HFF-Myc (cell line): ENCODE results near the gene MREG.
"Not testable (repeated sequence)": the region's sequence is repeated elsewhere in the genome, so short reads cannot be mapped to it uniquely, and the experiment has no call there.

Experiments
- DNase-seq: peaks from one replicate; pipeline ENCODE4 v3.0.0-alpha.2; 2011; ENCODE audit warnings: low read depth; ENCODE audit errors: extremely low read depth
- H3K4me3 ChIP-seq: replicated peaks from 2 replicates; pipeline ENCODE4 v1.5.1; 2011; ENCODE audit warnings: low read depth, mild to moderate bottlenecking, control low read depth, low read length
- TF ChIP-seq, protein P1 (sequence below): IDR thresholded peaks from 2 replicates; pipeline ENCODE4 v1.5.1; 2012; ENCODE audit warnings: mild to moderate bottlenecking, low read depth, low read length, control low read depth; ENCODE audit errors: missing control alignments

The MREG gene

GRCh38 chr2:216014986-216015385, 1.6 kb upstream of the MREG start:
- no peak overlapping the region for H3K4me3 ChIP-seq
- TF ChIP-seq, protein P1, sequence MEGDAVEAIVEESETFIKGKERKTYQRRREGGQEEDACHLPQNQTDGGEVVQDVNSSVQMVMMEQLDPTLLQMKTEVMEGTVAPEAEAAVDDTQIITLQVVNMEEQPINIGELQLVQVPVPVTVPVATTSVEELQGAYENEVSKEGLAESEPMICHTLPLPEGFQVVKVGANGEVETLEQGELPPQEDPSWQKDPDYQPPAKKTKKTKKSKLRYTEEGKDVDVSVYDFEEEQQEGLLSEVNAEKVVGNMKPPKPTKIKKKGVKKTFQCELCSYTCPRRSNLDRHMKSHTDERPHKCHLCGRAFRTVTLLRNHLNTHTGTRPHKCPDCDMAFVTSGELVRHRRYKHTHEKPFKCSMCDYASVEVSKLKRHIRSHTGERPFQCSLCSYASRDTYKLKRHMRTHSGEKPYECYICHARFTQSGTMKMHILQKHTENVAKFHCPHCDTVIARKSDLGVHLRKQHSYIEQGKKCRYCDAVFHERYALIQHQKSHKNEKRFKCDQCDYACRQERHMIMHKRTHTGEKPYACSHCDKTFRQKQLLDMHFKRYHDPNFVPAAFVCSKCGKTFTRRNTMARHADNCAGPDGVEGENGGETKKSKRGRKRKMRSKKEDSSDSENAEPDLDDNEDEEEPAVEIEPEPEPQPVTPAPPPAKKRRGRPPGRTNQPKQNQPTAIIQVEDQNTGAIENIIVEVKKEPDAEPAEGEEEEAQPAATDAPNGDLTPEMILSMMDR = no peak
- no peak for DNase-seq

DNA sequence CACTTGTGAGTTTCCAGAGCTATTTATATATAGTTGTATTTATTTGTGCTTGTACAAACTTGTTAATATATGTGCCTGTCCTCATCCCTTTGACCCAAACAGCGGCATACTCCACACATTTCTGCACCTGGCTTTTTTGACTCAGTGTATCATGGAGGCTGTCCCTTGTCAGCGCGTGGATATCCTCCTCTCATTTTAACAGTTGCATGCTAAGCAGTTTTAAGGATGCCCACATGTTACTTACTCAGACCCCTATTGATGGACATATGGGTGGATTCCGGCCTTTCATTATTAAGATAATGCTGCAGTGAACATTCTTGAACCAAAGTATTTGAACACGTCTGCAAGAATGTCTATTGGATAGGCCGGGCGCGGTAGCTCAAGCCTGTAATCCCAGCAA, 655 bp upstream of the MREG start:
- no peak for DNase-seq
- peak overlapping the region; percentile 61; the same call in 1 of the 2 replicates for H3K4me3 ChIP-seq
- TF ChIP-seq, protein P1 = no peak

DNA sequence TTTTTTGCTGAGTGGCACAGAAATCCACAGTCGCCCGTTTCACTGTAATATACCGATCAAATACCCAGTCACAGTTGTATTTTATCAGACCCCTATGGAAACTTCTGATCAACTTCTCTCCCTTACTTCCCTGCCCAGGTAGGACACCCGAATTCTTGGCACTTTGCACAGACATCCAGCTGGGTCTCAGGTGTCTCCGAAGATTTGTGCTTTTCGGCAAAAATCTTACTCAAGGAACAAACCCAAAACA, 596 bp downstream of the MREG start:
- peak overlapping the region; percentile 61 for H3K4me3 ChIP-seq
- TF ChIP-seq, protein P1 = no peak
- DNase-seq = no peak

DNA sequence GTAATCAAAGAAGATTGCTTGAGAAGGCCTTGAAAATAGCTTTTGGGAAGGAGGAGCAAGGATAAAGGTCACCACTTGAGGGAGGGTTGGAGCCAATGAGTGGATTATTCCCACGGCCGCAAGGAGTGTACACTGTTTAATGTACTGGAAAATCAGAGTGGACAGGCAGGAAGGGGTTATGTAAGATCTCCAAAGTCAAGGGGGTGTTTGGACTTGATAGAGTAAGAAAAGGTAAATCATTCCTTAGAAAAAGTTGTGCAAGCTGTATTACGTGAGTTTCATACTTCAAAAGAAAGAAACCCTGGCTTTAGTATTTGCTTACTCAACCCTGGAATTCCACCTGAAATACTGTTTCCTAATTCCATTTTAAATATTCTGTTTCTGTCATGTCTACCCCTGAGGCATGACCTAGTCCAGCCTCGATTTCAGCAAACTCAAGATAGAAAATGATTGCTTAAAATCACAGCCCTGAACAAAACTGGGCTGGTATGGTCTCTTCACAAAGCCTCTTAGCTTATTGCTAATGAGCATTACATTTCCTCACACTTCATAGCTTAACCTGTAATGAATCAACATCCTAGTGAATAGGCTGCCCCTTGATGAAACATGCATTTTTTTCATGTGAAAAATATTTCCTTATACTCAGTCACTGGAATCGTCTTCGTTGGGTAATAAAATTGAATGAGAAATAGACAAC, 1.1 kb downstream of the MREG start:
- no peak for DNase-seq
- peak overlapping the region; percentile 61 for H3K4me3 ChIP-seq
- TF ChIP-seq, protein P1 = no peak

DNA sequence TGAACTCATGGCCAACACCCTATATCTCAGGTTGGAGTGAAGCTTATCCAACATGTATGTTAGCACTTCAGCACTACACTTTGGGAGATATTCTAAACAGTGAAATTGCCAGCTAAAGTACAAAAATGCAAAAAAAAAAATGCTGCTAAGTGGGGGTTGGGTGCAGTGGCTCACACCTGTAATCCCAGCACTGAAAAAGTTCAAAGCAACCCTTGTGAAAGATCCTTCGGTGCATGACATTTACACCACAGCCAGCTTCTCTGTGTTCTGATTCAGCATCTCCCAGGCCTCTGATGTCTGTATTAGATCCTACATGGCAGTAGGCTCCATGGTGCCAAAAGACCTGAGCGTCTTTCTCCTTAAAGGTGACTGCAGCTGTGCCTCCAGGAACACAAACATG, 4.1 kb downstream of the MREG start:
- H3K4me3 ChIP-seq, DNase-seq: not testable (repeated sequence)

DNA sequence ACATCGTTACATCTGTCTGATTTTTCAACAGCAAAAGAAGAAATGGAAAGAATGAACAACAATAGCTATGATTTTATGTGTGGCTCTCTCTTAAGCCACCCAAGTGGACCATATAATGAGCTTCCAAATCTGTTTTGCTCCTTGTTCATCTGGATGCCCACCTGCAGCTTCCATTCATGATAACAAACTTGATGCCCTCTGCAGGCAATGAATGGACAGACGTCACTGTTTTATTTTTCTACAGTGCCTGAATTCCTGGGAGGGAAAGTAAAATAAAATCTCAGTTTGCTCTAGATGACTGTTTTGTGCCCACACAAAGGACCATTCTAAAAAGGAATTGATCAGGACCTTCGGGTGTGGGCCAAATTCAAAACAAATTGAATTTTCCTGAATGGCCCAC, 5.0 kb downstream of the MREG start:
- TF ChIP-seq, protein P1 = no peak
- H3K4me3 ChIP-seq = no peak overlapping the region
- DNase-seq = no peak

GRCh38 chr2:216006164-216006663, 7.1 kb downstream of the MREG start:
- no peak overlapping the region for H3K4me3 ChIP-seq
- no peak for DNase-seq
- TF ChIP-seq, protein P1 = no peak
